ENCODE measurements around the gene USP3. TPM values are rescaled to one million over a fixed set of nuclear protein-coding genes. Genes with fewer than 3 reads are reported as not detected.
A peak's percentile ranks its signal among the peaks of the same experiment; 100 is the strongest.

USP3 gene
- total and polyA plus RNA-seq, 2 of the 13 experiments (the other 11 are each of a cell fraction or from before 2014, with no cell fraction given): 14.3 to 61.2 TPM

GRCh38 chr15:63504979-63505841 lies 817 bp downstream of the USP3 start (continued):
- TF ChIP-seq E2F5 (CRISPR knock-in tag; conservative IDR thresholded peaks at IDR 0.05) (no peak), ZNF891 (CRISPR knock-in tag; IDR thresholded peaks at IDR 0.05) (no peak), ZNF546 (CRISPR knock-in tag; conservative IDR thresholded peaks at IDR 0.05) (0 out of 2 replicates have a peak, but pooled peaks have one; percentile 5), DR1 (CRISPR knock-in tag; IDR thresholded peaks at IDR 0.05) (no peak), RORA (CRISPR knock-in tag; IDR thresholded peaks at IDR 0.05) (no peak), TBX3 (IDR thresholded peaks at IDR 0.05; ENCODE audit: borderline replicate concordance) (no peak), THAP11 (CRISPR knock-in tag; IDR thresholded peaks at IDR 0.05) (no peak), NR1H2 (CRISPR knock-in tag; IDR thresholded peaks at IDR 0.05; ENCODE audit: borderline replicate concordance, low read depth) (no peak), MTF2 (CRISPR knock-in tag; IDR thresholded peaks at IDR 0.05; ENCODE audit: borderline replicate concordance) (no peak), ZNF513 (CRISPR knock-in tag; conservative IDR thresholded peaks at IDR 0.05) (no peak), ZFP36L2 (CRISPR knock-in tag; IDR thresholded peaks at IDR 0.05) (no peak), MXD1 (CRISPR knock-in tag; IDR thresholded peaks at IDR 0.05) (peak; percentile 29; the same call in 1 of the 2 replicates), IRF2 (CRISPR knock-in tag; IDR thresholded peaks at IDR 0.05) (0 out of 2 replicates have a peak, but pooled peaks have one; percentile 7), ZKSCAN5 (CRISPR knock-in tag; IDR thresholded peaks at IDR 0.05) (no peak), TMF1 (CRISPR knock-in tag; IDR thresholded peaks at IDR 0.05; ENCODE audit: low read depth) (no peak), ZNF644 (CRISPR knock-in tag; IDR thresholded peaks at IDR 0.05; ENCODE audit: low read depth) (no peak), TFDP2 (CRISPR knock-in tag; IDR thresholded peaks at IDR 0.05) (peak; percentile 59), HES4 (CRISPR knock-in tag; IDR thresholded peaks at IDR 0.05; ENCODE audit: borderline replicate concordance) (peak; percentile 58; the same call in 1 of the 2 replicates), ZNF598 (CRISPR knock-in tag; IDR thresholded peaks at IDR 0.05; ENCODE audit: borderline replicate concordance) (no peak), MEF2D (CRISPR knock-in tag; IDR thresholded peaks at IDR 0.05) (no peak), ZNF562 (CRISPR knock-in tag; IDR thresholded peaks at IDR 0.05; ENCODE audit: borderline replicate concordance) (no peak), ZBTB46 (CRISPR knock-in tag; IDR thresholded peaks at IDR 0.05; ENCODE audit: borderline replicate concordance) (no peak), RBAK (CRISPR knock-in tag; IDR thresholded peaks at IDR 0.05) (no peak)

All from HepG2 (cell line).